Esophagus mucosa (tissue), 1 donor: ENCODE data around the gene DCAF6. TPM values are rescaled to one million over a fixed set of nuclear protein-coding genes. Genes with fewer than 3 reads are reported as not detected.

Experiments used
- ATAC-seq: fragments of 200-7000 bp; cut with Tn5 transposase; one replicate; pipeline ENCODE4 v1.9.1; 2020
- total RNA-seq: library from RNA; stranded (reverse); gene quantifications from one replicate; pipeline ENCODE4 v1.2.4, GENCODE V29; 2023
- donor health status: DM: yes; HTN: yes; CAD: no.

Gene DCAF6
- total RNA-seq, 1 donor from 2014 or later = 32.4 TPM

DNA sequence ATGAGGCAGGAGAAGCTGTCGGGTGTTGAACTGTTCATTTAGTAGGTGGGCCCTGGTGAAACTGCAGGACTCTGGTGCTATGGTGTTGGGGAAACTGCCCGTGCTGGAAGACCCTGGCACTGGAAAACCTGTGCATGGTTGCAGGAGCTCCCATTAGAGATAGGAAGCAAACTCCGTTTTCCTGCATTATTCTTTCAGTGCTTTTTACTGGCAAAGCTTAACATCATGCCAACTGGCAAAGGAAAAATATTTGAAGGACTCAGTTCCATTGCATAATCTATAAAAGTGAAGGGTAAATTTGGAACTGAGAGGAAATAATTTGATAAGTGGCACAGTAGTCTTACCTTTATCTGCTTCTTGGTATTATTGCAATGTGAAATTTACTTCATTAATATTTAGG is 32.1 kb downstream of the DCAF6 start:
- ATAC-seq = no peak

GRCh38 chr1:167973832-167974231 is 37.3 kb downstream of the DCAF6 start:
- ATAC-seq = no peak

GRCh38 chr1:167974698-167975097 is 38.2 kb downstream of the DCAF6 start:
- no peak for ATAC-seq

- ATAC-seq = no peak
Observed at GRCh38 chr1:167977245-167977644, 40.8 kb downstream of the DCAF6 start.

DNA sequence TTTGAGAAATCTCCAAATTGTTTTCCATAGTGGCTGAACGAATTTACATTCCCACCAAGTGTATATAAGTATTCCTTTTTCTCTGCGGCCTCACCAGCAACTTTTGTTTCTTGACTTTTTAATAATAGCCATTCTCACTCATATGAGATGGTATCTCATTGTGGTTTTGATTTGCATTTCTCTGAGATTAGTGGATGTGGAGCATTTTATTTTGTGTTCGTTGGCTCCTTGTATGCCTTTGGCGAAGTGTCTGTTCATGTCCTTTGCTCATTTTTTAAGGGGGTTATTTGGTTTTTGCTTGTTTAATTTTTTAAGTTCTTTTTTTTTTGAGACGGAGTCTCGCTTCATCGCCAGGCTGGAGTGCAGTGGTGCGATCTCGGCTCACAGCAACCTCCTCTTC is 45.5 kb downstream of the DCAF6 start:
- no peak for ATAC-seq

DNA sequence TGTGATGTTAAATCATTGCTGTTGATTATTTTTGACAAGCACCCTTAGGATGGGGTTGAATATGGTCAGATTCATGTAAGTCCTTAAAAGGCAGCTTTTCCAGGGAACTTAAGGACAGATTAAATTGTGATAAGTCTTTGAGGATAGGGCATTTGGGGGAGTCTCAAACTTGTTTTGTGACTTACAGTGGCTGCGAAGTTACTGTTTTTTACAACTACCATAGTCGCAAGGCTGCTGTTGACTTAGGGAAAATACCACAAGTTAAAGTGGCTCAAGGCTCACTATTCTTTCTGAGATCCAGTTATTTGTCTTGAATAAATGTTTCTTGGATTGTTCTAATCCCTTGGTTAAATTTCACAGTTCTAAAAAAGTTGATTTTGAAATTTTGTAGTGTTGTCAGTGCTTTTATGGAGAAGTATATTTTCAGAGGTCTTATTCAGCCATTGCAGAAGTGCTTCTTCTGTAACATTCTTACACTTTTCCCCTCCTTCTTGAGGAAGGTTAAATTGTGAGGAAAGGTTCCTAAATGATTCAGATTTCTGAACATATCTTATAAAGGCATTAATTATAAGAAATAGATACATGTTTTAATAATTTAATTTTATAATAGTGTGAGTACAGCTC is 47.4 kb downstream of the DCAF6 start:
- ATAC-seq = no peak

GRCh38 chr1:167984886-167985489 is 48.5 kb downstream of the DCAF6 start:
- no peak for ATAC-seq

DNA sequence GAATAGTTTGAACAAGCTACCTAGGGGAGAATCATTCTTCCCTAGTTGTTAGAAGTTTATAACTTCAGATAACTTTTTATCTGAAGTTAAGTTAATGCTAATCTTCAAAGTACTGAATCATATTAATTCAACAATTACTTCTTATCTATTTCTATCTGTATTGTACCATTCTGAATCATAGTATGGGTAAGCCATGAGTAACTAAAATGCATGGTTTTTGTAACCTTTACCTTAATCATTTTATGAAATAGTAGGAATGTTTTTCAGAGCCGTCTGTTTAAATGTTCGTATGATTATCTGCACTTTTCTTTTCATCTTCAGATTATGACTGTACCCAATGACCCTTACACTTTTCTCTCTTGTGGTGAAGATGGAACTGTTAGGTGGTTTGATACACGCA is 50.7 kb downstream of the DCAF6 start:
- ATAC-seq = no peak

DNA sequence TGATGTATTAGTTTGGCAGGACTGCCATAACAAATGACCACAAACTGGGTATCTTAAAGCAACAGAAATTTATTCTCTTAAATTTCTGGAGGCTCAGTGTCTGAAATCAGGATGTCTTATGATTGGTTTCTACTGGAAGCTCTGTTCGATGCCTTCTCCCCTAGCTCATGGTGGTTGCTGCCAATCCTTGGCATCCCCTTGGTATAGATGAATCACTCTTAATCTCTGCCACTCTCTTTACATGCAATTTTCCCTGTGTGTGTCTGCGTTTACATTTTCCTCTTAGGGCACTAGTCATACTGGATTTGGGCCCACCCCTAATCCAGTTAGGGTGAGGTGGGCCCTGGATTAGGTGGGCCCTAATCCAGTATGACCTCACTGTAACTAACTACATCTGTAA is 55.1 kb downstream of the DCAF6 start:
- ATAC-seq = peak; percentile 25

GRCh38 chr1:167993720-167994119 is 57.2 kb downstream of the DCAF6 start:
- no peak for ATAC-seq

DNA sequence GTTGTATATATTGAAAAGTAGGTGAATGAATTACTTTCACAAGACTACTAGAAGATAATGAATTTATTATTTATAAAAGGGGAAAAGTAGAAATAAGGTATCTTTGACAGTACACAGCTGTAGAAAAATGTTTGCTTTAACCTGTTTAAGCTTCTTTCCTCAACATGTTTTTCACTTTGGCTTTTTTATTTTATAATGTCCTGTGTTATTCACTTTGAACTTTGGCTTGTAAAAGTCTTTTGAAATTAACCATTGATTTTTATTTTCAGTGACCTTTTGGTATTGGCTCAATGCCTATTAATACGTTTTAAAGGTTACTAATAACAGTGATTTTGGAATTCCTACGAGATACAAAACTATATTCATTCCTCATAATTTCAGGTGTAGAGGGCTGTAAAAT is 58.1 kb downstream of the DCAF6 start:
- no peak for ATAC-seq

GRCh38 chr1:167995038-167995437 is 58.6 kb downstream of the DCAF6 start:
- ATAC-seq = no peak

- no peak for ATAC-seq
Observed at GRCh38 chr1:167996266-167996665, 59.8 kb downstream of the DCAF6 start.

- ATAC-seq = no peak
Observed at GRCh38 chr1:167997037-167997575, 60.6 kb downstream of the DCAF6 start.

GRCh38 chr1:167999877-168000276 is 63.4 kb downstream of the DCAF6 start:
- no peak for ATAC-seq

DNA sequence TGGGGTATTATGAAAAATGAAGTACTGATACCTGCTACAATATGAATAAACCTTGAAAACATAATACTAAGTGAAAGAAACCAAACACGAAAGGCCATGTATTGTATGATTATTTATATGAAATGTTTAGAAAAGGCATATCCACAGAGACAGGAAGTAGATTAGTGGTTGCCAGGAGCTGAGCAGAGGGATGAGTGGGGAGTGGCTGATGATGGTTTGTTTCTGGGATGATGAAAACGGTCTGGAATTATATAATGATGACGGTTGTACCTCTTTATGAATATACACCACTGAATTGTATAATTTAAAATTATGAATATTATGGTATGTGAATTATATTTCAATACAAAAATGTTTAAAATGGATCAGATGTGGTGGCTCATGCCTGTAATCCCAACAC is 64.2 kb downstream of the DCAF6 start:
- ATAC-seq = no peak

DNA sequence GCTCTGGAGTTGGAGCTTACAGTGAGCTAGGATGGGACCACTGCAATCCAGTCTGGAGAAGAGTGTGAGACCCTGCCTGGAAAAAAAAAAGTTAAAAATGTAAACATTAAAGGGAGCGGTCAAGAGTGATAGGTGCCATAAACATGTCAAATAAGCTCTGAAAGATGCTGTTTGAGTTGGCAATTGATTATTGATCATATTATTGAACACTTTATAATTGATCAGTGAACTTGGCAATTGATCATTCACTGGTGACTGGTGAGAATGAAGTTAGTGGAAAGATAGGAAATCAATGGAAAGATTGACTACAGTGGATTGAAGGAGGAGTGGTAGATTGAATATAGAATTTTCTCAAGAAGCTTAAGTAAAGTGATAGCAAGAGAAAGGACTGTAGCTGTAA is 64.7 kb downstream of the DCAF6 start:
- no peak for ATAC-seq

- no peak for ATAC-seq
Observed at GRCh38 chr1:168004531-168004930, 68.0 kb downstream of the DCAF6 start.

DNA sequence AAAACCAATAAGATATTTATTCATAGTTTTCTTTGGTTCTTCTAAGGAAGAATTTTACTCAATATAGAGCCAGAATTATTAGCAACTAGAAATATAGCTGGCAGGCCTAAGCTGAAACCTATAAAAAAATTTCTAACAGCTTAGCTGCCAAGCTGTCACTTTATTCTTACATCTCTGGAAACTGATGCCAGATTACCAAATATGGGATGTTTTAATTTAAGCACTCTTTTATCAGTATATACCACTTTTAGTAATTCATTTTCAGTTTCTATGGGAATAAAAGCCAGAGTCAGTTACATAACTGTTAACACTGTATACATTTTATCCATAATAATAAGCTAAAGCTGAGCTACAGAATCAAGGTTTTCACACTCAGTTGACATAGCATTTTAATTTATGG is 69.0 kb downstream of the DCAF6 start:
- ATAC-seq = no peak

DNA sequence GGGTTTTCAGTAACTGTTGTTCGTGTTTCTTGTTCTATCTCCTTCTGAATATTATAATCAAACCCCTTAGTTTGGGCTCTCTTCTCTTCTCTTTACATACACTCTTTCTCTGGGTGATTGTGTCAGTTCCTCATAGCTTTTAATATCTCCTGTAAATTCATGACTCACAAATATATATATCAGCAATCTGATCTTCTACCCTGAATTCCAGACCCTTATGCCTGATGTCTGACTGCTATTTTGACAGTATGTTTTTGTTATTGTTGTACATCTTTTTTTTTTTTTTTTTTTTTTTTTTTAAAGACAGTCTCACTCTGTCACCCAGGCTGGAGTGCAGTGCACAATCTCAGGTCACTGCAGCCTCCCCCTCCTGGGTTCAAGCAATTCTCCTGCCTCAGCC is 71.2 kb downstream of the DCAF6 start:
- ATAC-seq = no peak

DNA sequence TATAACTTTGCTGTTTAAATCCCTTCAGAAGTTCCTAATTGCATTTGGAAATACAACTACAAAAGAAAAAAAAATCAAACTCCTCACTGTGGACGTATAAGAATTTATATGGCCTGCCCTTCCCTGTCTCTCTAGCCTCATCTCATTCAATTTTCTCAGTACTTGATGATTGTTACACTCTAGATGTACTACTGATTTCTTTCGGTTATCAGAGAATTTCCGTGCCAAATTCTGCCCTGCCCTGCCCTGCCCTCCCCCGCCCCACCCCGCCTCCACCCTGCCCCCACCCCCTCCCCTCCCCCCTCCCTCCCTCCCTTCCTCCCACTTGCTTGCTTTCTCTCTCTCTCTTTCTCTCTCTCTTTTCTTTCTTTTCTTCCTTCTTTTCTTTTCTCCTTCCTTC is 72.1 kb downstream of the DCAF6 start:
- ATAC-seq = no peak

GRCh38 chr1:168009322-168009721 is 72.8 kb downstream of the DCAF6 start:
- no peak for ATAC-seq

DNA sequence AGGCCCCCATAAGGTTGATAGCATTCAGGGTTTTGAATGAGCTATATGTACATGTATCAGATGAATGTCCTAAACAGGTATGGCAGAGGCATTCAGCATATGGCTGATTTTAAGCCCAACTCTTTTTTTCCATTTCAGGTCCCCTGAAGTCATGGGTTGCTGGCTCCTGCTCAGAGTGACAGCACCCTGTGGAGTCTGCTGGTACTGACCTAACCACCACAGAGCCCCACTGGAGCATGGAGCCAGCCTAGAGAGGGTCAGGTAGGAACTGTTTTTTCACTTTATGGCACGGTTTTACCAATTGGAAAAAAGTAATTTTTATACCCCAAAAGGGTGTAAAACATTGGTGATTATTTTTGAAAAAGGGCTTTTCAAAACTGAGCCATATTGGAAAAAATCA is 82.9 kb downstream of the DCAF6 start:
- no peak for ATAC-seq

DNA sequence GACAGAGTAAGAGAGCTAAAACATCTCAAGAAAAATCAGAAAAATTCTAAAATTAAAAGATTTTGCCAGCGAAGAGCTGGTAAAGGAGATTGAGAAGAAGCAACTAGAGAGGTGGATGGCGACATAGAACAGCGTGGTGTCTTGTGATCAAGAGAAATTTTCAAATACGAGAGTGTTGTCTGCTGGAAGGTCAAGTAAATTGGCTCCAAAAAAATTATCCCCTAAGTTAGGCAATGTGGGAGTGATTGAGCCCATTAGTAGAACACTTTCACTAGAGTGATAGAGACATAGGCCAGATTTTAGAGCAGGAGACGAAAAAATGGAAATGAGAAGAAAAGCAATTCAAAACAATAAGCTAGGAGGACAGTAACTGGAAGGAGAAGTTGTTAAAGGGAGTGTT is 94.7 kb downstream of the DCAF6 start:
- ATAC-seq = no peak

DNA sequence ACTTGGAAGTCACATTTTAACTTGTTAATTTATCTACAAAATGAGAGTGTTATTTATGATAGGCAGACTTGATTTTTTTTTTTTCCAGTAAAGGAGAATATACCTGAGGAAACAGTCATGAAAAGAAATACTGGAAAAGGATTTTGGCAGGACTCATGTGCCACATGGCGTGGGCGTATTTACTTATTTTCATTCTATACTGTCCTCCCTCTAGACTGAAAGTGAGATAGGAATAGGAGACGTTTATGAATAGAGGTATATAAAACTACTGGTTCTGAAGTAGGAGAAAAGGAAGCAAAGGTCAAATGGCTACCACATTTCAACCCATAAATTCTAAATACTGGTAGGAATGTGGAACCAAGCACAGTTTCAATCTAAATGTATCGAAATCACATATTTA is 95.1 kb downstream of the DCAF6 start:
- no peak for ATAC-seq
